KMS-11 (cell line): Measurements from ENCODE around the gene IL20.

ENCODE experiments used
- H2AFZ ChIP-seq: fragments of 200-600 bp; sonication (generic); 2 replicates; pipeline ENCODE4 v1.6.1; 2016; ENCODE audit warnings: antibody characterized with exemption, mixed run types, low read depth
- H3K27ac ChIP-seq: fragments of 200-600 bp; sonication (generic); 2 replicates; pipeline ENCODE4 v1.6.1; 2016; ENCODE audit warnings: mild to moderate bottlenecking, mixed run types
- H3K27me3 ChIP-seq: fragments of 200-600 bp; sonication (generic); 2 replicates; pipeline ENCODE4 v1.6.1; 2017; ENCODE audit warnings: mild to moderate bottlenecking, low read depth, mixed run types, moderate library complexity; ENCODE audit not compliant: insufficient read depth
- H3K36me3 ChIP-seq: fragments of 200-600 bp; sonication (generic); 2 replicates; pipeline ENCODE4 v1.6.1; 2017; ENCODE audit warnings: mild to moderate bottlenecking, mixed run types; ENCODE audit not compliant: insufficient read depth
- H3K4me1 ChIP-seq: fragments of 200-600 bp; sonication (generic); 2 replicates; pipeline ENCODE4 v1.6.1; 2016; ENCODE audit warnings: mild to moderate bottlenecking, low read depth, mixed run types; ENCODE audit not compliant: poor library complexity, severe bottlenecking
- H3K4me2 ChIP-seq: fragments of 200-600 bp; sonication (generic); 2 replicates; pipeline ENCODE4 v1.7.0; 2016; ENCODE audit warnings: mild to moderate bottlenecking, mixed run types
- H3K4me3 ChIP-seq: fragments of 200-600 bp; sonication (generic); IDR thresholded peaks from 2 replicates; pipeline ENCODE4 v1.6.1; 2017; ENCODE audit warnings: low read depth, low read length, mixed read lengths; ENCODE audit not compliant: insufficient read depth
- H3K79me2 ChIP-seq: fragments of 200-600 bp; sonication (generic); 2 replicates; pipeline ENCODE4 v1.6.1; 2016; ENCODE audit warnings: low read depth, mixed run types; ENCODE audit not compliant: insufficient read depth
- H3K9ac ChIP-seq: fragments of 200-600 bp; sonication (generic); 2 replicates; pipeline ENCODE4 v1.6.1; 2016; ENCODE audit warnings: mild to moderate bottlenecking, mixed run types
- H4K20me1 ChIP-seq: fragments of 200-600 bp; sonication (generic); 2 replicates; pipeline ENCODE4 v1.6.1; 2016; ENCODE audit warnings: mild to moderate bottlenecking, mixed run types; ENCODE audit not compliant: insufficient read depth
- CTCF ChIP-seq: fragments of 200-600 bp; sonication (generic); conservative IDR thresholded peaks from 2 replicates; pipeline ENCODE4 v1.6.1; 2017; ENCODE audit warnings: low read depth, mild to moderate bottlenecking, antibody characterized with exemption, low read length, moderate library complexity, mixed read lengths

IL20 gene

DNA sequence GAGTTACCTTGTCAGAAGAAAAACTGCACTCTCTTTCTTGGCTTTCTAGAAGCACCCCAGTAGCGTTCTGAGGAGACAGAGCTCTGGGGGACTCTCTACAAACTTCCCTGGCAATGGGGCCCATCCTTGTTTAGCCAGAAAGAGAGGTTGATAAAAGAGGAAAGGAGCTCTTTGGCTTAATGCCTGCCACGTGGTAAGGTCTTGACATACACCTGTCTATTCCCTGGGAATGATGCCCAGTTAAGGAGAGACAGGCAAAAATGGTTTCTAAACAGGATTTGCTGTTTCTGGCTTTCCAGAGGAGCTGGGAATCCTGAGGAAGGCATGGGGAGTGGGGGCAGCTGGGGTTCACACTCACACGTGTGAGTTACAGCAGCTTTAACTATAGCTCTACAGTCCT lies 30.2 kb upstream of the IL20 start:
- H2AFZ ChIP-seq: no peak overlapping the region
- peaks cover 17% of the 10 kb centered on the region for H3K4me1 ChIP-seq
- H3K36me3 ChIP-seq: no peaks in the 10 kb centered on the region
- TF ChIP-seq CTCF: no peak
- H3K79me2 ChIP-seq: no peaks in the 10 kb centered on the region
- H4K20me1 ChIP-seq: no peaks in the 10 kb centered on the region
- no peak overlapping the region for H3K4me3 ChIP-seq
- H3K27me3 ChIP-seq: no peaks in the 10 kb centered on the region
- H3K9ac ChIP-seq: no peak overlapping the region
- H3K4me2 ChIP-seq: no peak overlapping the region
- H3K27ac ChIP-seq: no peak overlapping the region

DNA sequence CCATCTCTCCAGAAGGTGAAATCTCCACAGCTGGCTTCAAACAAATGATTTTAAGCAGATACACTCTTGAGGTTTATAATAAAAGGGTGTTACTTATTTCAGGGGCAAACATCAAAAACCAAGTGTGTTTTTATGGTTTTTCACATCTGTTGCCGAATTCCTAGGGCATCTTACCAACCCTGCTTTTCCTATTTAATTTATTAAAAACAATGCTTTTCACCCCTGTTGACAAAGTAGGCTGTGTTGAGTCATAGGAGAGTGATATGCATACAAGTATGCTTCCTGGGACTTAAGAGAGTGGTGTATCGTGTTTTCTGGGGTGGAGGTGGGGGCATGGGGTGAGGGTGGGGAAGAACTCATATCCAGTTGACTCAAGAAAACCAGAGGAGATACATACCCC lies 29.3 kb upstream of the IL20 start:
- Histone ChIP-seq H2AFZ (no peak overlapping the region), H3K4me2 (no peak overlapping the region), H4K20me1 (no peaks in the 10 kb centered on the region), H3K36me3 (no peaks in the 10 kb centered on the region), H3K4me1 (peaks cover 17% of the 10 kb centered on the region), H3K9ac (no peak overlapping the region), H3K79me2 (no peaks in the 10 kb centered on the region), H3K27me3 (no peaks in the 10 kb centered on the region), H3K27ac (no peak overlapping the region), H3K4me3 (no peak overlapping the region)
- no peak for TF ChIP-seq CTCF

DNA sequence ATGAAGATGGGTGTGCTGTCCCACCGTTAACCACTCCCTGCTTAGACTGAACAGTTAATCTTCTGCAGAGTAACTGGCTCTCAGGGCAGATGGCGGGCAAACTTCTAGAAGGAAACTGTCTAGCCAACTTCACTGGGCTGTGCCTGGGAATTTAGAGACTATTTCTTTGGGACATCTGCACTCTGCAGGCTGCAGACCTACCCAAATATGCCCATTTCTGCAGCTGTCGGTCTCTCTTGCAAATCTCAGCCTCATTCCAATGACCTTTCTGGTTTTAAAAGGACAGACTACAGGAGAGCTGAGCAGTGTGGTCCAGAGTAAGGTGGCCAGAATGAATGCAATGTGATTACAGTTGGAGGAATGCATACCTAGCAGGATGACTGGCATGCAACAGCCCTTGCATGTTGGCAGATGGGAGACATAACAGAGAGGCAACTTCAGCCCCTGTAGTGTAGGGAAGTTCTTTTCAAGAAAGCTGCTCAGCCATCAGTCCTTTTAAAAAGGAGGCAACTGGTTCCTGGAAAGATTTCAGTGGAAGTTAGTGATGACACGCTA lies 26.3 kb upstream of the IL20 start:
- no peaks in the 10 kb centered on the region for H3K79me2 ChIP-seq
- no peaks in the 10 kb centered on the region for H3K36me3 ChIP-seq
- H3K4me3 ChIP-seq: no peak overlapping the region
- no peak for TF ChIP-seq CTCF
- H3K9ac ChIP-seq: no peak overlapping the region
- no peak overlapping the region for H3K4me2 ChIP-seq
- no peaks in the 10 kb centered on the region for H3K27me3 ChIP-seq
- H3K4me1 ChIP-seq: no peaks in the 10 kb centered on the region
- H4K20me1 ChIP-seq: no peaks in the 10 kb centered on the region
- H2AFZ ChIP-seq: no peak overlapping the region
- H3K27ac ChIP-seq: no peak overlapping the region

DNA sequence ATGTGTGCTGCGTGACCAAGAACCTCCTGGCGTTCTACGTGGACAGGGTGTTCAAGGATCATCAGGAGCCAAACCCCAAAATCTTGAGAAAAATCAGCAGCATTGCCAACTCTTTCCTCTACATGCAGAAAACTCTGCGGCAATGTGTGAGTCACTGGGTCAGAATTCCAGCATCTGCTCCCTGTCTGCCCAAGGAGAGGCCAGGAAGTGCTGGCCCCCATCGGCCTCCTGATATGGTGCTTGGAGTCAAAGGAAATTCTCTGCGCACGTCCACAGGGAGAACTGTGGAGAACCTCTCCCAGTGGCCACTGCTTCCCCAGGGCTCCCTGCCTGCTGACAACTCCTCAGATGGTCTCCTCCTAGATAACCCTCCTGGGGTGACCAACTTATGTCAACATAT lies 25.6 kb upstream of the IL20 start:
- Histone ChIP-seq H3K4me1 (no peaks in the 10 kb centered on the region), H3K9ac (no peak overlapping the region), H3K27me3 (no peaks in the 10 kb centered on the region), H4K20me1 (no peaks in the 10 kb centered on the region), H3K4me3 (no peak overlapping the region), H2AFZ (no peak overlapping the region), H3K27ac (no peak overlapping the region), H3K4me2 (no peak overlapping the region), H3K36me3 (no peaks in the 10 kb centered on the region), H3K79me2 (no peaks in the 10 kb centered on the region)
- TF ChIP-seq CTCF: no peak
